Keratinocyte (primary cell): ENCODE data around the gene PTPRN2. TPM values are rescaled to one million over a fixed set of nuclear protein-coding genes. Genes with fewer than 3 reads are reported as not detected.

ENCODE experiments used
- DNase-seq: peaks from one replicate; pipeline ENCODE4 v3.0.0-alpha.2; 2011; ENCODE audit warnings: low read depth, missing footprints, low spot score
- FAIRE-seq: peaks from 2 replicates; lab custom pipeline; 2011; peaks lifted over from hg19 to GRCh38; lab: Jason Lieb, UNC
- H2AFZ ChIP-seq: 2 replicates; pipeline ENCODE4 v1.6.0; 2012; ENCODE audit warnings: low read length, control low read depth, inconsistent platforms; ENCODE audit not compliant: control insufficient read depth
- H3K27ac ChIP-seq: 2 replicates; pipeline ENCODE4 v1.5.1; 2011; ENCODE audit warnings: low read length; ENCODE audit not compliant: control insufficient read depth, insufficient read depth
- H3K27me3 ChIP-seq: 3 replicates; pipeline ENCODE4 v1.6.0; 2011; ENCODE audit warnings: low read length; ENCODE audit not compliant: control insufficient read depth, insufficient read depth; ENCODE audit errors: extremely low read depth
- H3K36me3 ChIP-seq, 2 experiments: 2 replicates in 1 of 2; 3 replicates in 1 of 2; pipeline ENCODE4 v1.5.1; 2011; ENCODE audit warnings: low read length in 2 of 2, mild to moderate bottlenecking in 1 of 2; ENCODE audit not compliant: control insufficient read depth in 2 of 2, insufficient read depth in 2 of 2; ENCODE audit errors: extremely low read depth in 1 of 2
- H3K4me1 ChIP-seq: 3 replicates; pipeline ENCODE4 v1.5.1; 2011; ENCODE audit warnings: low read length; ENCODE audit not compliant: control insufficient read depth, insufficient read depth; ENCODE audit errors: extremely low read depth
- H3K4me2 ChIP-seq: 3 replicates; pipeline ENCODE4 v1.6.0; 2011; ENCODE audit warnings: low read depth, low read length; ENCODE audit not compliant: control insufficient read depth, insufficient read depth; ENCODE audit errors: extremely low read depth
- H3K4me3 ChIP-seq, 3 experiments: fragments of 200-600 bp in 1 of 3; sonication (generic) in 1 of 3; 2 replicates in 2 of 3; 3 replicates in 1 of 3; pipeline ENCODE4 v1.5.1; 2011 to 2016; ENCODE audit warnings: low read length in 3 of 3, mild to moderate bottlenecking in 3 of 3, control low read depth in 2 of 3, inconsistent platforms in 1 of 3, low read depth in 1 of 3, mixed read lengths in 1 of 3, mixed run types in 1 of 3, moderate library complexity in 1 of 3; ENCODE audit not compliant: control insufficient read depth in 2 of 3, insufficient read depth in 2 of 3; ENCODE audit errors: extremely low read depth in 1 of 3
- H3K79me2 ChIP-seq: 2 replicates; pipeline ENCODE4 v1.6.0; 2012; ENCODE audit warnings: low read length; ENCODE audit not compliant: control insufficient read depth, insufficient read depth
- H3K9ac ChIP-seq: 3 replicates; pipeline ENCODE4 v1.6.0; 2011; ENCODE audit warnings: low read length; ENCODE audit not compliant: control insufficient read depth, insufficient read depth; ENCODE audit errors: extremely low read depth
- H3K9me1 ChIP-seq: 3 replicates; pipeline ENCODE4 v1.6.0; 2011; ENCODE audit warnings: low read length; ENCODE audit not compliant: control insufficient read depth, insufficient read depth; ENCODE audit errors: extremely low read depth
- H3K9me3 ChIP-seq: 2 replicates; pipeline ENCODE4 v1.5.1; 2012; ENCODE audit warnings: low read depth, low read length; ENCODE audit not compliant: control insufficient read depth
- H4K20me1 ChIP-seq: 3 replicates; pipeline ENCODE4 v1.6.0; 2011; ENCODE audit warnings: low read length; ENCODE audit not compliant: control insufficient read depth, insufficient read depth; ENCODE audit errors: extremely low read depth
- EZH2 ChIP-seq: IDR thresholded peaks from one replicate; pipeline ENCODE4 v1.6.1; 2012; ENCODE audit warnings: inconsistent platforms, mild to moderate bottlenecking, low read length, moderate library complexity
- dilution Hi-C: fragments of 300-500 bp; cut with MboI; formaldehyde crosslinking; loops from one replicate; pipeline ENCODE4 v1.7.0; 2020; ENCODE audit warnings: low sequenced_read_pairs; ENCODE audit not compliant: extremely low pct_ligation_motif_present
- polyA plus RNA-seq, 5 experiments: library from polyadenylated mRNA; depleted of rRNA in 3 of 5; stranded (reverse) in 3 of 5; stranded (forward) in 1 of 5; unstranded in 1 of 5; fragments of >200 nt; gene quantifications; 1 replicate in 1 of 5; 2 replicates in 3 of 5; 3 replicates in 1 of 5; pipeline versions ENCODE4 v1.2.1 to v1.2.3, GENCODE V29; 2011 to 2012; ENCODE audit warnings: missing spikeins in 2 of 5, low read depth in 1 of 5, low replicate concordance in 1 of 5
- TF ChIP-seq, protein P1 (sequence below), 3 experiments: IDR thresholded peaks in 1 of 3; conservative IDR thresholded peaks in 1 of 3; optimal IDR thresholded peaks in 1 of 3; 2 replicates in 2 of 3; 3 replicates in 1 of 3; pipeline versions ENCODE3 to v1.5.1; 2011; ENCODE audit warnings: low read length in 3 of 3, mild to moderate bottlenecking in 3 of 3, moderate library complexity in 2 of 3, control low read depth in 1 of 3, inconsistent platforms in 1 of 3; ENCODE audit not compliant: insufficient read depth in 2 of 3; ENCODE audit errors: extremely low read depth in 1 of 3

The PTPRN2 gene
- polyA plus RNA-seq, 1 donor (not counting 4 experiments of a cell fraction or from before 2014, with no cell fraction given), result not detected

DNA sequence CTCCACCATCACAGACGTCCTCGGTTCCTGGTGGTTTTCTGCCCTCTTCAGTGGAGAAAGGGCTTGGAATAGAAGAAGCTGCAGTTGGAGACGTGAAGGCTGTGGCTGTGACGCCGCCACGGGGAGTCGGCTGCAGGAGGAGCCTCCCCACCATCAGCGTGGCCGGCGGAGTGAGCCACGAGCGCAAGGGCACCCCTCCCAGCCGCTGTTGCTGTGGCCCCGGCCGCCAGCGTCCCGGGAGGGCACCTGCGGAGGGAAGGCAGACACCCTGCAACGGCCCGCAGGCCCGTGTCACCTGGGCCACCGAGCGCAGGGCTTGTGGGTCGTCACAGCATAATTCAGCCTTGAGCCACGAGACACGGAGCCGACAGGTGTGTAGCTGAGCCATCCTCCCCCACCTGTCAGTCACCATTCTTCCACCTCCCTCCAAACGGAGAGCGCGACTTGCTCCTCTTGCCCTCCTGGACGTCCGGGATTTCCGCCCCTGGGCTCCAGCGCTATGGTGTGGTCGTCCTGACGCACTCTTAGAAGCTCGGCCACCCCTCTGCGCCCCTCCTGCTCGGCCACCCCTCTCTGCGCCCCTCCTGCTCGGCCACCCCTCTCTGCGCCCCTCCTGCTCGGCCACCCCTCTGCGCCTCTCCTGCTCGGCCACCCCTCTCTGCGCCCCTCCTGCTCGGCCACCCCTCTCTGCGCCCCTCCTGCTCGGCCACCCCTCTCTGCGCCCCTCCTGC lies 102.7 kb downstream of the PTPRN2 start:
- no peaks in the 10 kb centered on the region for H3K27me3 ChIP-seq
- H3K36me3 ChIP-seq, result no peaks in the 10 kb centered on the region
- H3K9me3 ChIP-seq, result peaks cover 4% of the 10 kb centered on the region
- FAIRE-seq, result no peak
- dilution Hi-C loops, result no loop called here
- H3K27ac ChIP-seq, result no peak overlapping the region
- no peak overlapping the region for H3K4me3 ChIP-seq
- no peak for DNase-seq
- H3K4me1 ChIP-seq, result no peaks in the 10 kb centered on the region
- no peaks in the 10 kb centered on the region for H3K9me1 ChIP-seq
- H3K79me2 ChIP-seq, result no peaks in the 10 kb centered on the region
- TF ChIP-seq, protein P1, sequence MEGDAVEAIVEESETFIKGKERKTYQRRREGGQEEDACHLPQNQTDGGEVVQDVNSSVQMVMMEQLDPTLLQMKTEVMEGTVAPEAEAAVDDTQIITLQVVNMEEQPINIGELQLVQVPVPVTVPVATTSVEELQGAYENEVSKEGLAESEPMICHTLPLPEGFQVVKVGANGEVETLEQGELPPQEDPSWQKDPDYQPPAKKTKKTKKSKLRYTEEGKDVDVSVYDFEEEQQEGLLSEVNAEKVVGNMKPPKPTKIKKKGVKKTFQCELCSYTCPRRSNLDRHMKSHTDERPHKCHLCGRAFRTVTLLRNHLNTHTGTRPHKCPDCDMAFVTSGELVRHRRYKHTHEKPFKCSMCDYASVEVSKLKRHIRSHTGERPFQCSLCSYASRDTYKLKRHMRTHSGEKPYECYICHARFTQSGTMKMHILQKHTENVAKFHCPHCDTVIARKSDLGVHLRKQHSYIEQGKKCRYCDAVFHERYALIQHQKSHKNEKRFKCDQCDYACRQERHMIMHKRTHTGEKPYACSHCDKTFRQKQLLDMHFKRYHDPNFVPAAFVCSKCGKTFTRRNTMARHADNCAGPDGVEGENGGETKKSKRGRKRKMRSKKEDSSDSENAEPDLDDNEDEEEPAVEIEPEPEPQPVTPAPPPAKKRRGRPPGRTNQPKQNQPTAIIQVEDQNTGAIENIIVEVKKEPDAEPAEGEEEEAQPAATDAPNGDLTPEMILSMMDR (optimal IDR thresholded peaks at IDR 0.05 in 1 of 3, IDR thresholded peaks at IDR 0.05 in 1 of 3, conservative IDR thresholded peaks at IDR 0.05 in 1 of 3; ENCODE audit: extremely low read depth in 1 of 3, insufficient read depth in 2 of 3, low read length in 3 of 3), result no peak
- no peak for TF ChIP-seq EZH2
- no peak overlapping the region for H3K9ac ChIP-seq
- H4K20me1 ChIP-seq, result no peaks in the 10 kb centered on the region
- no peak overlapping the region for H2AFZ ChIP-seq
- H3K4me2 ChIP-seq, result no peak overlapping the region

- no peak overlapping the region for H2AFZ ChIP-seq
- dilution Hi-C loops, result no loop called here
- H3K79me2 ChIP-seq, result no peaks in the 10 kb centered on the region
- DNase-seq (no peak), FAIRE-seq (no peak)
- H3K9ac ChIP-seq, result no peak overlapping the region
- H3K4me2 ChIP-seq, result no peak overlapping the region
- no peaks in the 10 kb centered on the region for H3K9me1 ChIP-seq
- H3K4me3 ChIP-seq, result no peak overlapping the region
- no peaks in the 10 kb centered on the region for H3K27me3 ChIP-seq
- no peak overlapping the region for H3K27ac ChIP-seq
- peaks cover 8% of the 10 kb centered on the region for H3K9me3 ChIP-seq
- TF ChIP-seq EZH2, result no peak
- TF ChIP-seq, protein P1 (optimal IDR thresholded peaks at IDR 0.05 in 1 of 3, IDR thresholded peaks at IDR 0.05 in 1 of 3, conservative IDR thresholded peaks at IDR 0.05 in 1 of 3; ENCODE audit: extremely low read depth in 1 of 3, insufficient read depth in 2 of 3, low read length in 3 of 3), result no peak
- H3K36me3 ChIP-seq, result no peaks in the 10 kb centered on the region
- H3K4me1 ChIP-seq, result no peaks in the 10 kb centered on the region
- H4K20me1 ChIP-seq, result no peaks in the 10 kb centered on the region
Observed at GRCh38 chr7:158482480-158482879, 105.1 kb downstream of the PTPRN2 start.
